ENCODE measurements around the gene TNKS1BP1.

TNKS1BP1 gene

GRCh38 chr11:57331720-57332119, 7.0 kb upstream of the TNKS1BP1 start:
- peaks cover 51% of the 10 kb centered on the region for H3K79me2 ChIP-seq (ENCODE audit: control insufficient read depth, low read length)
- H4K20me1 ChIP-seq (ENCODE audit: control insufficient read depth, insufficient read depth, low read depth, low read length) = no peaks in the 10 kb centered on the region
- no peaks in the 10 kb centered on the region for H3K9me3 ChIP-seq (ENCODE audit: control insufficient read depth, insufficient read depth, low read length)
- no peak overlapping the region for H3K4me3 ChIP-seq (ENCODE audit: low read length)
- peaks cover 1% of the 10 kb centered on the region; the same call in 1 of the 2 replicates for H3F3A ChIP-seq (ENCODE audit: control insufficient read depth, insufficient read depth)
- H3K36me3 ChIP-seq (ENCODE audit: control insufficient read depth, low read length) = peaks cover 88% of the 10 kb centered on the region
- no peaks in the 10 kb centered on the region for H3K27me3 ChIP-seq (ENCODE audit: control insufficient read depth, low read length)
- peaks cover 38% of the 10 kb centered on the region for H3K4me1 ChIP-seq (ENCODE audit: control insufficient read depth, low read length)
- no peaks in the 10 kb centered on the region for H3K9me2 ChIP-seq (replicated peaks; ENCODE audit: control insufficient read depth, low read length)
- no peak overlapping the region for H3K4me2 ChIP-seq (ENCODE audit: low read length)
- H3K27ac ChIP-seq (ENCODE audit: low read depth, low read length) = no peak overlapping the region
- TF ChIP-seq CTCF (IDR thresholded peaks at IDR 0.05; ENCODE audit: low read depth, low read length, poor library complexity, severe bottlenecking) (no peak), EZH2phosphoT487 (IDR thresholded peaks at IDR 0.05; ENCODE audit: borderline replicate concordance, low read length) (no peak)

GRCh38 chr11:57330029-57330428, 5.3 kb upstream of the TNKS1BP1 start:
- H3K36me3 ChIP-seq (ENCODE audit: control insufficient read depth, low read length) = peaks cover 99% of the 10 kb centered on the region
- no peak for TF ChIP-seq EZH2phosphoT487 (IDR thresholded peaks at IDR 0.05; ENCODE audit: borderline replicate concordance, low read length)
- TF ChIP-seq CTCF (IDR thresholded peaks at IDR 0.05; ENCODE audit: low read depth, low read length, poor library complexity, severe bottlenecking) = no peak

GRCh38 chr11:57327721-57328120, 3.0 kb upstream of the TNKS1BP1 start:
- Histone ChIP-seq H3K4me3 (ENCODE audit: low read length) (no peak overlapping the region), H3K4me1 (ENCODE audit: control insufficient read depth, low read length) (peaks cover 38% of the 10 kb centered on the region), H4K20me1 (ENCODE audit: control insufficient read depth, insufficient read depth, low read depth, low read length) (no peaks in the 10 kb centered on the region), H3K27ac (ENCODE audit: low read depth, low read length) (no peak overlapping the region), H3K79me2 (ENCODE audit: control insufficient read depth, low read length) (peaks cover 15% of the 10 kb centered on the region), H3F3A (ENCODE audit: control insufficient read depth, insufficient read depth) (peaks cover 18% of the 10 kb centered on the region), H3K36me3 (ENCODE audit: control insufficient read depth, low read length) (peaks cover 76% of the 10 kb centered on the region), H3K4me2 (ENCODE audit: low read length) (no peak overlapping the region), H3K27me3 (ENCODE audit: control insufficient read depth, low read length) (no peaks in the 10 kb centered on the region), H3K9me3 (ENCODE audit: control insufficient read depth, insufficient read depth, low read length) (no peaks in the 10 kb centered on the region), H3K9me2 (replicated peaks; ENCODE audit: control insufficient read depth, low read length) (no peaks in the 10 kb centered on the region)
- TF ChIP-seq CTCF (IDR thresholded peaks at IDR 0.05; ENCODE audit: low read depth, low read length, poor library complexity, severe bottlenecking) (no peak), EZH2phosphoT487 (IDR thresholded peaks at IDR 0.05; ENCODE audit: borderline replicate concordance, low read length) (no peak)

More at GRCh38 chr11:57330029-57330428, 5.3 kb upstream of the TNKS1BP1 start:
- H3F3A ChIP-seq (ENCODE audit: control insufficient read depth, insufficient read depth) = peaks cover 17% of the 10 kb centered on the region
- H3K9me3 ChIP-seq (ENCODE audit: control insufficient read depth, insufficient read depth, low read length) = no peaks in the 10 kb centered on the region
- peaks cover 45% of the 10 kb centered on the region for H3K4me1 ChIP-seq (ENCODE audit: control insufficient read depth, low read length)
- no peak overlapping the region for H3K4me3 ChIP-seq (ENCODE audit: low read length)
- H3K27ac ChIP-seq (ENCODE audit: low read depth, low read length) = no peak overlapping the region
- peaks cover 38% of the 10 kb centered on the region for H3K79me2 ChIP-seq (ENCODE audit: control insufficient read depth, low read length)
- H3K27me3 ChIP-seq (ENCODE audit: control insufficient read depth, low read length) = no peaks in the 10 kb centered on the region
- no peaks in the 10 kb centered on the region for H4K20me1 ChIP-seq (ENCODE audit: control insufficient read depth, insufficient read depth, low read depth, low read length)
- no peaks in the 10 kb centered on the region for H3K9me2 ChIP-seq (replicated peaks; ENCODE audit: control insufficient read depth, low read length)
- H3K4me2 ChIP-seq (ENCODE audit: low read length) = no peak overlapping the region

GRCh38 chr11:57325735-57326048, 940 bp upstream of the TNKS1BP1 start:
- Histone ChIP-seq H3K9me2 (replicated peaks; ENCODE audit: control insufficient read depth, low read length) (no peaks in the 10 kb centered on the region), H3K27me3 (ENCODE audit: control insufficient read depth, low read length) (no peaks in the 10 kb centered on the region), H3K79me2 (ENCODE audit: control insufficient read depth, low read length) (no peaks in the 10 kb centered on the region), H4K20me1 (ENCODE audit: control insufficient read depth, insufficient read depth, low read depth, low read length) (no peaks in the 10 kb centered on the region), H3K4me3 (ENCODE audit: low read length) (peak overlapping the region; percentile 87), H3F3A (ENCODE audit: control insufficient read depth, insufficient read depth) (peaks cover 19% of the 10 kb centered on the region), H3K4me1 (ENCODE audit: control insufficient read depth, low read length) (peaks cover 41% of the 10 kb centered on the region), H3K4me2 (ENCODE audit: low read length) (peak overlapping the region; percentile 91), H3K36me3 (ENCODE audit: control insufficient read depth, low read length) (peaks cover 55% of the 10 kb centered on the region), H3K27ac (ENCODE audit: low read depth, low read length) (peak overlapping the region; percentile 80), H3K9me3 (ENCODE audit: control insufficient read depth, insufficient read depth, low read length) (no peaks in the 10 kb centered on the region)
- no peak for TF ChIP-seq CTCF (IDR thresholded peaks at IDR 0.05; ENCODE audit: low read depth, low read length, poor library complexity, severe bottlenecking)
- TF ChIP-seq EZH2phosphoT487 (IDR thresholded peaks at IDR 0.05; ENCODE audit: borderline replicate concordance, low read length) = no peak
